ENCODE data around the gene S1PR4. TPM values are rescaled to one million over a fixed set of nuclear protein-coding genes. Genes with fewer than 3 reads are reported as not detected.

The S1PR4 gene
- total RNA-seq, 1 experiment from 2014 or later, result 0.26 TPM

DNA sequence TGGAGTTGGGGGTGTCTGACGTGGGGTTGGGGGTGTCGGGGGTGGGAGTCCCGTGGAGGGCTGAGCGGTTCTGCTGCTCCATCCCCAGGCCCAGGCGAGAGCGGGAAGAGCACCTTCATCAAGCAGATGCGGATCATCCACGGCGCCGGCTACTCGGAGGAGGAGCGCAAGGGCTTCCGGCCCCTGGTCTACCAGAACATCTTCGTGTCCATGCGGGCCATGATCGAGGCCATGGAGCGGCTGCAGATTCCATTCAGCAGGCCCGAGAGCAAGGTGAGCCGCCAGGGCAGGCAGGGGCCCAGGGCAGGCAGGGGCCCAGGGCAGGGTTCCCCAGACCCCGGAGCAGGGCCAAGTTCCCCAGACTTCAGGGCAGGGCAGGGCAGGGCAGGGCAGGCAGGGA, 30.1 kb upstream of the S1PR4 start:
- no peaks in the 10 kb centered on the region for H3K9me3 ChIP-seq (ENCODE audit: control insufficient read depth, insufficient read depth, low read depth, low read length)
- H3K4me1 ChIP-seq (ENCODE audit: control insufficient read depth, insufficient read depth, low read length), result no peaks in the 10 kb centered on the region
- H3K27me3 ChIP-seq (ENCODE audit: control insufficient read depth, insufficient read depth, low read length), result no peaks in the 10 kb centered on the region
- ChIA-PET CTCF (no interaction called here), POLR2A (no interaction called here)
- H3K27ac ChIP-seq (ENCODE audit: low read length), result no peak overlapping the region
- H3K4me3 ChIP-seq (ENCODE audit: low read depth in 2 of 2, low read length in 2 of 2), result no peak overlapping the region
- BruUV-seq (replicated peaks), result no TSS peak
- intact Hi-C loops (cut with micrococcal nuclease; ENCODE audit: unreplicated experiment), result no loop called here
- in situ Hi-C loops (cut with HindIII; ENCODE audit: low pct_unique_long_range_greater_than_20kb, low sequenced_read_pairs), result no loop called here
- no peak for TF ChIP-seq POLR2AphosphoS5 (IDR thresholded peaks at IDR 0.05; ENCODE audit: low read depth, low read length)
- TF ChIP-seq, protein P1, sequence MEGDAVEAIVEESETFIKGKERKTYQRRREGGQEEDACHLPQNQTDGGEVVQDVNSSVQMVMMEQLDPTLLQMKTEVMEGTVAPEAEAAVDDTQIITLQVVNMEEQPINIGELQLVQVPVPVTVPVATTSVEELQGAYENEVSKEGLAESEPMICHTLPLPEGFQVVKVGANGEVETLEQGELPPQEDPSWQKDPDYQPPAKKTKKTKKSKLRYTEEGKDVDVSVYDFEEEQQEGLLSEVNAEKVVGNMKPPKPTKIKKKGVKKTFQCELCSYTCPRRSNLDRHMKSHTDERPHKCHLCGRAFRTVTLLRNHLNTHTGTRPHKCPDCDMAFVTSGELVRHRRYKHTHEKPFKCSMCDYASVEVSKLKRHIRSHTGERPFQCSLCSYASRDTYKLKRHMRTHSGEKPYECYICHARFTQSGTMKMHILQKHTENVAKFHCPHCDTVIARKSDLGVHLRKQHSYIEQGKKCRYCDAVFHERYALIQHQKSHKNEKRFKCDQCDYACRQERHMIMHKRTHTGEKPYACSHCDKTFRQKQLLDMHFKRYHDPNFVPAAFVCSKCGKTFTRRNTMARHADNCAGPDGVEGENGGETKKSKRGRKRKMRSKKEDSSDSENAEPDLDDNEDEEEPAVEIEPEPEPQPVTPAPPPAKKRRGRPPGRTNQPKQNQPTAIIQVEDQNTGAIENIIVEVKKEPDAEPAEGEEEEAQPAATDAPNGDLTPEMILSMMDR (IDR thresholded peaks at IDR 0.05), result no peak
- TF ChIP-seq, protein P2, sequence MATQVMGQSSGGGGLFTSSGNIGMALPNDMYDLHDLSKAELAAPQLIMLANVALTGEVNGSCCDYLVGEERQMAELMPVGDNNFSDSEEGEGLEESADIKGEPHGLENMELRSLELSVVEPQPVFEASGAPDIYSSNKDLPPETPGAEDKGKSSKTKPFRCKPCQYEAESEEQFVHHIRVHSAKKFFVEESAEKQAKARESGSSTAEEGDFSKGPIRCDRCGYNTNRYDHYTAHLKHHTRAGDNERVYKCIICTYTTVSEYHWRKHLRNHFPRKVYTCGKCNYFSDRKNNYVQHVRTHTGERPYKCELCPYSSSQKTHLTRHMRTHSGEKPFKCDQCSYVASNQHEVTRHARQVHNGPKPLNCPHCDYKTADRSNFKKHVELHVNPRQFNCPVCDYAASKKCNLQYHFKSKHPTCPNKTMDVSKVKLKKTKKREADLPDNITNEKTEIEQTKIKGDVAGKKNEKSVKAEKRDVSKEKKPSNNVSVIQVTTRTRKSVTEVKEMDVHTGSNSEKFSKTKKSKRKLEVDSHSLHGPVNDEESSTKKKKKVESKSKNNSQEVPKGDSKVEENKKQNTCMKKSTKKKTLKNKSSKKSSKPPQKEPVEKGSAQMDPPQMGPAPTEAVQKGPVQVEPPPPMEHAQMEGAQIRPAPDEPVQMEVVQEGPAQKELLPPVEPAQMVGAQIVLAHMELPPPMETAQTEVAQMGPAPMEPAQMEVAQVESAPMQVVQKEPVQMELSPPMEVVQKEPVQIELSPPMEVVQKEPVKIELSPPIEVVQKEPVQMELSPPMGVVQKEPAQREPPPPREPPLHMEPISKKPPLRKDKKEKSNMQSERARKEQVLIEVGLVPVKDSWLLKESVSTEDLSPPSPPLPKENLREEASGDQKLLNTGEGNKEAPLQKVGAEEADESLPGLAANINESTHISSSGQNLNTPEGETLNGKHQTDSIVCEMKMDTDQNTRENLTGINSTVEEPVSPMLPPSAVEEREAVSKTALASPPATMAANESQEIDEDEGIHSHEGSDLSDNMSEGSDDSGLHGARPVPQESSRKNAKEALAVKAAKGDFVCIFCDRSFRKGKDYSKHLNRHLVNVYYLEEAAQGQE (IDR thresholded peaks at IDR 0.05; ENCODE audit: insufficient read depth in 1 of 2, low read depth in 2 of 2, low read length in 1 of 2), result no peak
- no peak for TF ChIP-seq SIN3A (IDR thresholded peaks at IDR 0.05; ENCODE audit: borderline replicate concordance, insufficient read depth, low read depth, low read length)
- TF ChIP-seq TCF7L2 (IDR thresholded peaks at IDR 0.05; ENCODE audit: low read depth, low read length), result no peak
- no peak for DNase-seq (ENCODE audit: low read depth, low spot score)
- no peaks in the 10 kb centered on the region for H3K36me3 ChIP-seq (ENCODE audit: control insufficient read depth, insufficient read depth, low read length)
- no peak for ATAC-seq

DNA sequence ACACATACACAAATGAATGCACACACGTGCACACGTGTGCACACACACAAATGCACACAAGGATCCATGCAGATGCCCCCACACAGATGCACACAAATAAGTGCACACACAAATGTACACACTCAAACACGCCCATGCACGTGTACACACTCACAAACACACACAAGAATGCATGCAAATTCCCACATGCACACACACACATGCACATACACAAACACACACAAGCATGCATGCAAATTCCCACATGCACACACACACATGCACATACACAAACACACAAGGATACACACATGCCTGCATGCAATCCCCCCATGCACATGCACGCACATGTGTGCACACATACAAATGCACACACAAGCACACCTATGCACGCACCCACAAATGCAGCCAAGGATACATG, 29.5 kb upstream of the S1PR4 start:
- Histone ChIP-seq H3K9me3 (ENCODE audit: control insufficient read depth, insufficient read depth, low read depth, low read length) (no peaks in the 10 kb centered on the region), H3K36me3 (ENCODE audit: control insufficient read depth, insufficient read depth, low read length) (no peaks in the 10 kb centered on the region), H3K27me3 (ENCODE audit: control insufficient read depth, insufficient read depth, low read length) (no peaks in the 10 kb centered on the region), H3K4me1 (ENCODE audit: control insufficient read depth, insufficient read depth, low read length) (no peaks in the 10 kb centered on the region), H3K4me3 (ENCODE audit: low read depth in 2 of 2, low read length in 2 of 2) (no peak overlapping the region), H3K27ac (ENCODE audit: low read length) (no peak overlapping the region)
- in situ Hi-C loops (cut with HindIII; ENCODE audit: low pct_unique_long_range_greater_than_20kb, low sequenced_read_pairs), result no loop called here
- ChIA-PET CTCF (no interaction called here), POLR2A (no interaction called here)
- TF ChIP-seq TCF7L2 (IDR thresholded peaks at IDR 0.05; ENCODE audit: low read depth, low read length) (no peak), POLR2AphosphoS5 (IDR thresholded peaks at IDR 0.05; ENCODE audit: low read depth, low read length) (no peak), SIN3A (IDR thresholded peaks at IDR 0.05; ENCODE audit: borderline replicate concordance, insufficient read depth, low read depth, low read length) (no peak)
- TF ChIP-seq, protein P2 (IDR thresholded peaks at IDR 0.05; ENCODE audit: insufficient read depth in 1 of 2, low read depth in 2 of 2, low read length in 1 of 2), result no peak
- TF ChIP-seq, protein P1 (IDR thresholded peaks at IDR 0.05), result no peak
- DNase-seq (ENCODE audit: low read depth, low spot score), result no peak
- intact Hi-C loops (cut with micrococcal nuclease; ENCODE audit: unreplicated experiment), result no loop called here
- no TSS peak for BruUV-seq (replicated peaks)
- no peak for ATAC-seq
